Suprapubic skin (tissue), 4 donors: ENCODE data around the gene ZMYM4.

Experiments
- POLR2A ChIP-seq, 2 donors: fragments of 450-650 bp; IDR thresholded peaks; one replicate each; pipeline ENCODE4 v1.6.1; 2017; ENCODE audit warnings: antibody characterized with exemption in 2 of 2, mild to moderate bottlenecking in 2 of 2, moderate library complexity in 2 of 2
- POLR2AphosphoS5 ChIP-seq, 3 donors: sonication (generic); formaldehyde crosslinking; IDR thresholded peaks; one replicate each; pipeline ENCODE4 v1.6.1; 2017; ENCODE audit warnings: antibody characterized with exemption in 3 of 3

GRCh38 chr1:35223084-35223630 lies 45.4 kb upstream of the ZMYM4 start:
- no peak for TF ChIP-seq POLR2A (IDR thresholded peaks at IDR 0.05)
- no peak for TF ChIP-seq POLR2AphosphoS5 (IDR thresholded peaks at IDR 0.05)
